H1 (cell line): ENCODE measurements around the gene MAN2A1. TPM values are rescaled to one million over a fixed set of nuclear protein-coding genes. Genes with fewer than 3 reads are reported as not detected.

ENCODE experiments used
- CTCF ChIA-PET: fragments of 300-600 bp; sonication (Branson Sonifier 250); formaldehyde crosslinking; loops from one replicate; lab custom pipeline; 2021; ENCODE audit not compliant: partially characterized antibody; lab: Charles Lee
- POLR2A ChIA-PET: fragments of 300-600 bp; sonication (Branson Sonifier 250); formaldehyde crosslinking; loops from one replicate; lab custom pipeline; 2021; ENCODE audit warnings: inconsistent platforms; ENCODE audit not compliant: partially characterized antibody; lab: Charles Lee
- DNase-seq, 2 experiments: peaks; one replicate each; pipeline versions ENCODE4 v3.0.0 to v3.0.0-alpha.2; 2010 to 2022; ENCODE audit warnings: low spot score in 2 of 2, low read depth in 1 of 2, mixed read lengths in 1 of 2
- FAIRE-seq: peaks from 2 replicates; lab custom pipeline; 2011; peaks lifted over from hg19 to GRCh38; lab: Jason Lieb, UNC
- H2AFZ ChIP-seq: 2 replicates; pipeline ENCODE4 v1.8.1; 2012; ENCODE audit warnings: low read length, inconsistent platforms
- H2AK5ac ChIP-seq: 2 replicates; pipeline ENCODE4 v1.6.1; 2013; ENCODE audit warnings: low read depth, low read length
- H2BK120ac ChIP-seq: replicated peaks from 2 replicates; pipeline ENCODE3; 2013; ENCODE audit warnings: low read depth, low read length, inconsistent platforms
- H2BK12ac ChIP-seq: 2 replicates; pipeline ENCODE4 v1.6.1; 2013; ENCODE audit warnings: low read depth, low read length
- H2BK15ac ChIP-seq: 2 replicates; pipeline ENCODE4 v1.6.1; 2013; ENCODE audit warnings: low read length
- H2BK20ac ChIP-seq: 2 replicates; pipeline ENCODE4 v1.6.1; 2013; ENCODE audit warnings: low read length
- H2BK5ac ChIP-seq: 2 replicates; pipeline ENCODE4 v1.6.1; 2013; ENCODE audit warnings: low read depth, low read length
- H3K14ac ChIP-seq: 2 replicates; pipeline ENCODE4 v1.6.1; 2013; ENCODE audit warnings: inconsistent platforms; ENCODE audit not compliant: insufficient read length
- H3K18ac ChIP-seq: 2 replicates; pipeline ENCODE4 v1.6.1; 2013; ENCODE audit warnings: low read length; ENCODE audit errors: extremely low read depth
- H3K23ac ChIP-seq: 2 replicates; pipeline ENCODE4 v1.6.1; 2013; ENCODE audit warnings: inconsistent platforms; ENCODE audit not compliant: insufficient read length
- H3K23me2 ChIP-seq: 2 replicates; pipeline ENCODE4 v1.6.1; 2013; ENCODE audit warnings: low read depth, low read length
- H3K27ac ChIP-seq: 2 replicates; pipeline ENCODE4 v1.6.1; 2011; ENCODE audit warnings: low read depth, low read length, inconsistent platforms
- H3K27me3 ChIP-seq, 4 experiments: replicated peaks in 1 of 4; 1 replicate in 1 of 4; 2 replicates in 3 of 4; pipeline versions ENCODE4 v1.6.1 to v1.8.1; 2011 to 2013; ENCODE audit warnings: low read length in 3 of 4, mild to moderate bottlenecking in 3 of 4, inconsistent platforms in 2 of 4, mixed read lengths in 2 of 4, moderate library complexity in 1 of 4; ENCODE audit not compliant: control insufficient read depth in 3 of 4, insufficient read depth in 3 of 4; ENCODE audit errors: extremely low read depth in 1 of 4
- H3K36me3 ChIP-seq, 4 experiments: 2 replicates each; pipeline versions ENCODE4 v1.6.1 to v1.8.1; 2011 to 2013; ENCODE audit warnings: mild to moderate bottlenecking in 4 of 4, low read length in 3 of 4, moderate library complexity in 2 of 4, control low read depth in 1 of 4, inconsistent platforms in 1 of 4; ENCODE audit not compliant: insufficient read depth in 4 of 4, control insufficient read depth in 2 of 4
- H3K4ac ChIP-seq: replicated peaks from 2 replicates; pipeline ENCODE3; 2013; ENCODE audit warnings: low read length, low read depth, mixed read lengths, inconsistent platforms; ENCODE audit not compliant: insufficient read length
- H3K4me1 ChIP-seq, 4 experiments: replicated peaks in 1 of 4; 1 replicate in 1 of 4; 2 replicates in 3 of 4; pipeline versions ENCODE4 v1.6.1 to v1.8.1; 2011 to 2013; ENCODE audit warnings: low read length in 3 of 4, inconsistent platforms in 2 of 4, mixed read lengths in 1 of 4; ENCODE audit not compliant: insufficient read depth in 4 of 4, control insufficient read depth in 3 of 4
- H3K4me2 ChIP-seq, 2 experiments: 2 replicates each; pipeline versions ENCODE4 v1.6.1 to v1.8.1; 2011 to 2013; ENCODE audit warnings: low read depth in 2 of 2, low read length in 2 of 2, control low read depth in 1 of 2, inconsistent platforms in 1 of 2, mild to moderate bottlenecking in 1 of 2; ENCODE audit not compliant: insufficient read depth in 1 of 2
- H3K4me3 ChIP-seq, 4 experiments: fragments of 200-600, 300-600 bp in 1 of 4; sonication (generic), shearing (Covaris generic), sonication (Bioruptor Twin) in 1 of 4; 2 replicates each; pipeline versions ENCODE4 v1.5.1 to v1.8.1; 2011 to 2016; ENCODE audit warnings: low read length in 4 of 4, low read depth in 3 of 4, control low read depth in 2 of 4, inconsistent platforms in 2 of 4, mild to moderate bottlenecking in 2 of 4, mixed read lengths in 1 of 4, moderate library complexity in 1 of 4; ENCODE audit not compliant: insufficient read depth in 2 of 4; ENCODE audit errors: extremely low read depth in 1 of 4
- H3K56ac ChIP-seq: replicated peaks from 2 replicates; pipeline ENCODE3; 2013; ENCODE audit warnings: low read depth, mild to moderate bottlenecking, mixed read lengths, low read length, inconsistent platforms; ENCODE audit not compliant: insufficient read length
- H3K79me1 ChIP-seq: 2 replicates; pipeline ENCODE4 v1.6.1; 2013; ENCODE audit warnings: low read depth, low read length, control low read depth
- H3K79me2 ChIP-seq, 2 experiments: 2 replicates each; pipeline versions ENCODE4 v1.6.1 to v1.8.1; 2012 to 2013; ENCODE audit warnings: low read length in 2 of 2, mild to moderate bottlenecking in 2 of 2, inconsistent platforms in 1 of 2; ENCODE audit not compliant: insufficient read depth in 2 of 2, control insufficient read depth in 1 of 2
- H3K9ac ChIP-seq, 4 experiments: replicated peaks in 1 of 4; 1 replicate in 1 of 4; 2 replicates in 3 of 4; pipeline versions ENCODE4 v1.6.1 to v1.8.1; 2011 to 2013; ENCODE audit warnings: low read depth in 3 of 4, low read length in 3 of 4, control low read depth in 2 of 4, mild to moderate bottlenecking in 2 of 4, moderate library complexity in 2 of 4, inconsistent platforms in 1 of 4; ENCODE audit errors: extremely low read depth in 1 of 4
- H3K9me3 ChIP-seq, 2 experiments: 2 replicates each; pipeline versions ENCODE4 v1.6.1 to v1.8.1; 2012 to 2013; ENCODE audit warnings: mild to moderate bottlenecking in 2 of 2, moderate library complexity in 2 of 2, control low read depth in 1 of 2, inconsistent platforms in 1 of 2, low read depth in 1 of 2, low read length in 1 of 2, mixed read lengths in 1 of 2; ENCODE audit not compliant: insufficient read depth in 2 of 2
- H4K20me1 ChIP-seq, 2 experiments: replicated peaks in 1 of 2; 2 replicates each; pipeline versions ENCODE3 to v1.8.1; 2011 to 2013; ENCODE audit warnings: inconsistent platforms in 2 of 2, low read length in 2 of 2, mild to moderate bottlenecking in 1 of 2; ENCODE audit not compliant: insufficient read depth in 2 of 2, control insufficient read depth in 1 of 2
- H4K5ac ChIP-seq: 2 replicates; pipeline ENCODE4 v1.6.1; 2013; ENCODE audit warnings: low read length, low read depth, mixed read lengths, inconsistent platforms; ENCODE audit not compliant: insufficient read length
- H4K8ac ChIP-seq: 2 replicates; pipeline ENCODE4 v1.8.0; 2013; ENCODE audit warnings: mild to moderate bottlenecking, moderate library complexity, low read length, inconsistent platforms; ENCODE audit not compliant: insufficient read depth; ENCODE audit errors: extremely low read depth
- H4K91ac ChIP-seq: replicated peaks from 2 replicates; pipeline ENCODE3; 2013; ENCODE audit warnings: low read length, mixed read lengths, inconsistent platforms; ENCODE audit not compliant: insufficient read length
- SIN3A ChIP-seq, 2 experiments: IDR thresholded peaks in 1 of 2; conservative IDR thresholded peaks in 1 of 2; 2 replicates each; pipeline ENCODE4 v1.6.1; 2011 to 2012; ENCODE audit warnings: low read length in 2 of 2, improper control_type of control experiment in 1 of 2, low read depth in 1 of 2, mild to moderate bottlenecking in 1 of 2
- WGBS, 2 experiments: shearing (Covaris generic) in 1 of 2; methylation state at CpG; one replicate each; pipeline versions ENCODE4 v1.1.6 to v1.1.7; 2013 to 2015; ENCODE audit warnings: low lambda C conversion rate in 2 of 2, mixed read lengths in 2 of 2, inconsistent platforms in 1 of 2, low coverage in 1 of 2, missing lambda C conversion rate in 1 of 2; ENCODE audit not compliant: insufficient replicate concordance in 2 of 2, insufficient coverage in 1 of 2, insufficient read length in 1 of 2; ENCODE audit errors: extremely low coverage in 1 of 2, missing lambda C conversion rate in 1 of 2; 5-methylcytosine and 5-hydroxymethylcytosine counted together
- long read RNA-seq, 2 experiments: library from RNA in 1 of 2; library from capped mRNA in 1 of 2; stranded (forward); transcript quantifications; one replicate each; pipeline ENCODE4 v2.0.0, GENCODE V29; 2021; ENCODE audit warnings: inconsistent platforms in 1 of 2
- polyA minus RNA-seq, 3 experiments: library from RNA; depleted of rRNA, polyadenylated mRNA; stranded (reverse); fragments of >200 nt; gene quantifications; 1 replicate in 2 of 3; 2 replicates in 1 of 3; pipeline ENCODE4 v1.2.3, GENCODE V29; 2011
- polyA plus RNA-seq, 7 experiments: library from polyadenylated mRNA; depleted of rRNA in 3 of 7; stranded (reverse) in 5 of 7; unstranded in 2 of 7; fragments of >200 nt in 5 of 7; fragments of 200-250 nt in 2 of 7; gene quantifications; 1 replicate in 5 of 7; 2 replicates in 1 of 7; 4 replicates in 1 of 7; pipeline versions ENCODE4 v1.2.1 to v1.2.3, GENCODE V29; 2011 to 2013; ENCODE audit warnings: missing spikeins in 2 of 7, mixed read lengths in 2 of 7
- total RNA-seq: library from RNA; stranded (reverse); fragmentation: NEBNext Ultra II Directional; extraction: Animal tissue kit (Norgen Biotek cat#: 25700); gene quantifications from 2 replicates; pipeline ENCODE4 v1.2.1, GENCODE V29; 2021

Gene MAN2A1
- total RNA-seq (98.5 and 102 TPM in 2 replicates), polyA plus RNA-seq (2011; rRNA removed) (20.1 and 29.1 TPM in 2 replicates), polyA minus RNA-seq (2011; rRNA and poly(A)+ RNA removed) (120 and 166 TPM in 2 replicates)
- polyA plus RNA-seq (2011; cell fraction: cytosol; rRNA removed), result 35.0 TPM
- 28.9 TPM for polyA plus RNA-seq (2011; cell fraction: nucleus; rRNA removed)
- polyA plus RNA-seq (2012, experiment 1 of 2), result 29.2 to 52.7 TPM (median 36.2 TPM) in 4 replicates
- polyA plus RNA-seq (2012, experiment 2 of 2), result 3.3 TPM
- 92.3 TPM for polyA plus RNA-seq (2013, experiment 1 of 2)
- polyA plus RNA-seq (2013, experiment 2 of 2), result 83.3 TPM
- 68.3 TPM for polyA minus RNA-seq (2011; cell fraction: cytosol; rRNA and poly(A)+ RNA removed)
- polyA minus RNA-seq (2011; cell fraction: nucleus; rRNA and poly(A)+ RNA removed), result 160 TPM
- long read RNA-seq, experiment 1, full-length matches to known transcripts, result 12 of 86 reads
- long read RNA-seq, experiment 1, partial matches to known transcripts, result 66 of 86 reads
- long read RNA-seq, experiment 1, other reads (novel, unspliced or antisense), result 8 of 86 reads
- long read RNA-seq, experiment 2, partial matches to known transcripts, result 7 of 11 reads
- long read RNA-seq, experiment 2, other reads (novel, unspliced or antisense), result 4 of 11 reads

- H3K27ac ChIP-seq, result peak within 1 kb of the TSS; percentile 75; the same call in 1 of the 2 replicates
- CTCF ChIA-PET, result interaction anchor here (0.5 to 4.6 kb wide), 11 partner anchors 9 to 1082 kb away, joined by 3 to 37 read pairs (median 4); no protein-coding TSS in a partner anchor
- no peaks in the 10 kb centered on the region; the same call in 1 of the 2 replicates for H3K79me1 ChIP-seq
- 0 out of 2 replicates have a peak within 1 kb of the TSS, but pooled peaks have one; percentile 88 for H2BK15ac ChIP-seq
- FAIRE-seq (no peak), DNase-seq (peak in 1 of 2 experiments; percentile 78)
- POLR2A ChIA-PET, result interaction anchor here (0.7 to 2.5 kb wide), 8 partner anchors 10 to 1126 kb away, joined by 3 to 12 read pairs (median 4); no protein-coding TSS in a partner anchor
- H3K18ac ChIP-seq, result peak within 1 kb of the TSS; percentile 86
- H2BK20ac ChIP-seq, result no peak within 1 kb of the TSS
- 0 out of 8 replicates have a peak, but pooled peaks cover 0 to 2% (median 0%) of the 10 kb centered on the region in 4 experiments for H3K36me3 ChIP-seq
- H3K4me3 ChIP-seq, result peak within 1 kb of the TSS; percentile 82 to 93 (median 89)
- H3K23me2 ChIP-seq, result no peaks in the 10 kb centered on the region; the same call in 1 of the 2 replicates
- H3K27me3 ChIP-seq, result no peaks in the 10 kb centered on the region
- H3K56ac ChIP-seq, result peak within 1 kb of the TSS; percentile 52
- peaks cover 0 to 3% of the 10 kb centered on the region in 2 experiments; a peak in 1 of 4 replicates for H3K9me3 ChIP-seq
- H4K5ac ChIP-seq, result peak within 1 kb of the TSS; percentile 95
- no peak within 1 kb of the TSS for H3K14ac ChIP-seq
- no peak within 1 kb of the TSS for H3K23ac ChIP-seq
- H4K91ac ChIP-seq, result no peak within 1 kb of the TSS
- peak within 1 kb of the TSS; percentile 85 for H2BK12ac ChIP-seq
- peaks cover 22 to 26% of the 10 kb centered on the region in 2 experiments for H4K20me1 ChIP-seq
- H4K8ac ChIP-seq, result peak within 1 kb of the TSS; percentile 96
- peak within 1 kb of the TSS; percentile 81 to 84 for H3K4me2 ChIP-seq
- no peak within 1 kb of the TSS for H2AK5ac ChIP-seq
- peak within 1 kb of the TSS; percentile 95 for H2BK5ac ChIP-seq
- no CpG with 5 or more reads among the region's 58 CpGs for WGBS, 2 experiments
- H3K4ac ChIP-seq, result peak within 1 kb of the TSS; percentile 71
- H3K79me2 ChIP-seq, result peaks cover 19 to 45% of the 10 kb centered on the region in 2 experiments
- H3K9ac ChIP-seq, result peak within 1 kb of the TSS; percentile 68 to 82 (median 80)
- H2AFZ ChIP-seq, result peak within 1 kb of the TSS; percentile 45; the same call in 1 of the 2 replicates
- peaks cover 2 to 14% (median 10%) of the 10 kb centered on the region in 4 experiments; a peak in 4 of 7 replicates for H3K4me1 ChIP-seq
- no peak within 1 kb of the TSS for H2BK120ac ChIP-seq
- peak in 1 of 2 experiments; percentile 17; a peak in 1 of 4 replicates for TF ChIP-seq SIN3A (conservative IDR thresholded peaks at IDR 0.05 in 1 of 2, IDR thresholded peaks at IDR 0.05 in 1 of 2; ENCODE audit: low read depth in 1 of 2, low read length in 2 of 2)
Measured at GRCh38 chr5:109689740-109690241, at the start of gene MAN2A1. Gene MAN2A1, plus strand, starts transcription at chr5:109689927. Its CDS starts 491 bp downstream, at chr5:109690418.
